Spinal cord (tissue), 10 donors: ENCODE results near the gene TSTD2. TPM values are rescaled to one million over a fixed set of nuclear protein-coding genes. Genes with fewer than 3 reads are reported as not detected.

Experiments
- DNase-seq, 6 donors: peaks; one replicate each; pipeline versions ENCODE4 v3.0.0 to v3.0.0-alpha.2; 2013 to 2015; ENCODE audit warnings: low spot score in 6 of 6, low read depth in 4 of 6
- H3K27ac ChIP-seq: one replicate; pipeline ENCODE4 v1.5.1; 2013; ENCODE audit warnings: low read depth, low read length, control low read depth
- H3K27me3 ChIP-seq: one replicate; pipeline ENCODE4 v1.6.1; 2013; ENCODE audit warnings: low read length; ENCODE audit not compliant: control insufficient read depth, insufficient read depth
- H3K36me3 ChIP-seq: one replicate; pipeline ENCODE4 v1.6.1; 2013; ENCODE audit warnings: low read length; ENCODE audit not compliant: control insufficient read depth, insufficient read depth
- H3K4me1 ChIP-seq: one replicate; pipeline ENCODE4 v1.6.1; 2013; ENCODE audit warnings: low read length; ENCODE audit not compliant: control insufficient read depth, insufficient read depth
- H3K4me3 ChIP-seq: one replicate; pipeline ENCODE4 v1.5.1; 2013; ENCODE audit warnings: low read depth, low read length, control low read depth
- H3K9me3 ChIP-seq: one replicate; pipeline ENCODE4 v1.6.1; 2013; ENCODE audit warnings: low read length; ENCODE audit not compliant: control insufficient read depth, insufficient read depth
- WGBS: methylation state at CpG from one replicate; pipeline ENCODE4 v1.1.5; 2013; ENCODE audit warnings: missing lambda C conversion rate; ENCODE audit not compliant: insufficient coverage; 5-methylcytosine and 5-hydroxymethylcytosine counted together
- polyA plus RNA-seq, 2 donors: library from polyadenylated mRNA; unstranded; fragments of 120-200 nt; gene quantifications; one replicate each; pipeline ENCODE4 v1.2.1, GENCODE V29; 2013; ENCODE audit not compliant: insufficient read length in 2 of 2
- total RNA-seq, 2 donors: library from RNA; depleted of rRNA in 1 of 2; stranded (reverse); fragments of 120-200 nt in 1 of 2; fragments of >200 nt in 1 of 2; gene quantifications; one replicate each; pipeline versions ENCODE4 v1.2.3 to v1.2.4, GENCODE V29; 2013 to 2014
- donor health status: healthy.

Gene TSTD2
- total and polyA plus RNA-seq, 4 donors: 24.5 to 32.3 (median 29.7) TPM

GRCh38 chr9:97560851-97561250 is 72.3 kb downstream of the TSTD2 start:
- H3K9me3 ChIP-seq: no peaks in the 10 kb centered on the region
- peaks cover 23% of the 10 kb centered on the region for H3K4me1 ChIP-seq
- DNase-seq: no peak
- H3K27ac ChIP-seq: no peak overlapping the region
- H3K36me3 ChIP-seq: no peaks in the 10 kb centered on the region
- H3K27me3 ChIP-seq: peaks cover 2% of the 10 kb centered on the region
- no peak overlapping the region for H3K4me3 ChIP-seq

GRCh38 chr9:97560154-97560553 is 73.0 kb downstream of the TSTD2 start:
- Histone ChIP-seq H3K27ac (no peak overlapping the region), H3K36me3 (no peaks in the 10 kb centered on the region), H3K27me3 (peaks cover 2% of the 10 kb centered on the region), H3K4me3 (no peak overlapping the region), H3K9me3 (no peaks in the 10 kb centered on the region), H3K4me1 (peaks cover 23% of the 10 kb centered on the region)
- no CpG with 5 or more reads among the region's 6 CpGs for WGBS
- DNase-seq: no peak

- DNase-seq: no peak
- 92% methylated on average over 10 of the region's 10 CpGs for WGBS
- Histone ChIP-seq H3K9me3 (no peaks in the 10 kb centered on the region), H3K4me3 (no peak overlapping the region), H3K36me3 (peaks cover 3% of the 10 kb centered on the region), H3K27me3 (no peaks in the 10 kb centered on the region), H3K27ac (no peak overlapping the region), H3K4me1 (peaks cover 15% of the 10 kb centered on the region)
These were observed 74.1 kb downstream of the TSTD2 start for GRCh38 chr9:97559111-97559514.

GRCh38 chr9:97558701-97559101 is 74.5 kb downstream of the TSTD2 start:
- H3K27me3 ChIP-seq: no peaks in the 10 kb centered on the region
- H3K9me3 ChIP-seq: no peaks in the 10 kb centered on the region
- peaks cover 3% of the 10 kb centered on the region for H3K36me3 ChIP-seq
- DNase-seq: no peak
- H3K27ac ChIP-seq: no peak overlapping the region
- peaks cover 15% of the 10 kb centered on the region for H3K4me1 ChIP-seq
- WGBS: 58% methylated on average over 3 of the region's 3 CpGs
- no peak overlapping the region for H3K4me3 ChIP-seq

- Histone ChIP-seq H3K36me3 (peaks cover 3% of the 10 kb centered on the region), H3K4me3 (no peak overlapping the region), H3K27ac (peak overlapping the region; percentile 74), H3K9me3 (no peaks in the 10 kb centered on the region), H3K4me1 (peaks cover 11% of the 10 kb centered on the region), H3K27me3 (no peaks in the 10 kb centered on the region)
- peak in 2 of 6 donors; percentile 70 to 93 for DNase-seq
- 63% methylated on average over 3 of the region's 7 CpGs for WGBS
These were observed 75.5 kb downstream of the TSTD2 start for GRCh38 chr9:97557606-97558095.

GRCh38 chr9:97556721-97557605 is 76.2 kb downstream of the TSTD2 start:
- Histone ChIP-seq H3K27ac (peak overlapping the region; percentile 74), H3K4me1 (peaks cover 8% of the 10 kb centered on the region), H3K27me3 (no peaks in the 10 kb centered on the region), H3K9me3 (no peaks in the 10 kb centered on the region), H3K36me3 (peaks cover 3% of the 10 kb centered on the region), H3K4me3 (no peak overlapping the region)
- 70% methylated on average over 12 of the region's 15 CpGs for WGBS
- DNase-seq: peak in 1 of 6 donors; percentile 16

GRCh38 chr9:97556036-97556720 is 77.0 kb downstream of the TSTD2 start:
- WGBS: 91% methylated on average over 9 of the region's 10 CpGs

GRCh38 chr9:97555164-97555563 is 78.0 kb downstream of the TSTD2 start:
- H3K4me3 ChIP-seq: no peak overlapping the region
- peaks cover 3% of the 10 kb centered on the region for H3K36me3 ChIP-seq
- no peaks in the 10 kb centered on the region for H3K9me3 ChIP-seq
- peaks cover 8% of the 10 kb centered on the region for H3K4me1 ChIP-seq
- no peaks in the 10 kb centered on the region for H3K27me3 ChIP-seq
- 53% methylated on average over 8 of the region's 15 CpGs for WGBS
- H3K27ac ChIP-seq: no peak overlapping the region
- DNase-seq: peak in 2 of 6 donors; percentile 63 to 67

More at GRCh38 chr9:97556036-97556720, 77.0 kb downstream of the TSTD2 start:
- DNase-seq: no peak
- peaks cover 8% of the 10 kb centered on the region for H3K4me1 ChIP-seq
- no peak overlapping the region for H3K27ac ChIP-seq
- H3K4me3 ChIP-seq: no peak overlapping the region
- H3K36me3 ChIP-seq: peaks cover 3% of the 10 kb centered on the region
- no peaks in the 10 kb centered on the region for H3K9me3 ChIP-seq
- H3K27me3 ChIP-seq: no peaks in the 10 kb centered on the region

GRCh38 chr9:97554566-97555075 is 78.5 kb downstream of the TSTD2 start:
- no peak overlapping the region for H3K4me3 ChIP-seq
- no peak for DNase-seq
- no peaks in the 10 kb centered on the region for H3K9me3 ChIP-seq
- H3K36me3 ChIP-seq: peaks cover 3% of the 10 kb centered on the region
- H3K27me3 ChIP-seq: no peaks in the 10 kb centered on the region
- no peak overlapping the region for H3K27ac ChIP-seq
- WGBS: 97% methylated on average over 3 of the region's 6 CpGs
- peaks cover 8% of the 10 kb centered on the region for H3K4me1 ChIP-seq
